Activated CD4-positive, alpha-beta T cell treated with anti-CD3 and anti-CD28 coated beads, Interleukin-2, amount 50 U/mL, for 48 hours (primary cell): ENCODE data around the gene LIPI.
"Not testable (repeated sequence)": the region's sequence is repeated elsewhere in the genome, so short reads cannot be mapped to it uniquely, and the experiment has no call there.

Experiments
- DNase-seq, 2 experiments: peaks; one replicate each; pipeline ENCODE4 v3.0.0-alpha.2; 2020

Gene LIPI

DNA sequence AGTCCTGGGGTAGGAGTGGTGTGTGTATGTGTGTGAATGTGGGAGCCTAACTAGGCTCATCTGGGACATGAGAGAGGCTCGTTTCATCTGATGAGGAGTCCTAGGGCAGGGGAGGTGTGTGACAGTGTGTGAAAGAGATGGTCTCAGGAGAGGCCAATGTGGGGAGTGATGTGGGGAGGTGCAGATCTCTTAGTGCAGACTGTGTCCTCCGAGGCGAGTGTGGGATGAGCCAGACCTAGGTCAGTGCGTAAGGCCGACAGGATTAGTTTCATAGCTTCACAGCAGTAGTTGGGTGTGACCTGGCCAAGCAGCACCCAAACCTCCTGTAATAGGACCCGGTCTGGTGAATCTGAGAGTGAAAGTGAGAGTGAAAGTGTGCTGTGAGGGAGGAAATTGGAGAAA lies 94.7 kb downstream of the LIPI start:
- no peak for DNase-seq

GRCh38 chr21:14115646-14116045 lies 95.1 kb downstream of the LIPI start:
- no peak for DNase-seq

GRCh38 chr21:14114251-14114650 lies 96.5 kb downstream of the LIPI start:
- no peak for DNase-seq

- not testable (repeated sequence) for DNase-seq
Observed at GRCh38 chr21:14104564-14104963, 106.2 kb downstream of the LIPI start.

- no peak for DNase-seq
Observed at GRCh38 chr21:14099570-14099969, 111.2 kb downstream of the LIPI start.

DNA sequence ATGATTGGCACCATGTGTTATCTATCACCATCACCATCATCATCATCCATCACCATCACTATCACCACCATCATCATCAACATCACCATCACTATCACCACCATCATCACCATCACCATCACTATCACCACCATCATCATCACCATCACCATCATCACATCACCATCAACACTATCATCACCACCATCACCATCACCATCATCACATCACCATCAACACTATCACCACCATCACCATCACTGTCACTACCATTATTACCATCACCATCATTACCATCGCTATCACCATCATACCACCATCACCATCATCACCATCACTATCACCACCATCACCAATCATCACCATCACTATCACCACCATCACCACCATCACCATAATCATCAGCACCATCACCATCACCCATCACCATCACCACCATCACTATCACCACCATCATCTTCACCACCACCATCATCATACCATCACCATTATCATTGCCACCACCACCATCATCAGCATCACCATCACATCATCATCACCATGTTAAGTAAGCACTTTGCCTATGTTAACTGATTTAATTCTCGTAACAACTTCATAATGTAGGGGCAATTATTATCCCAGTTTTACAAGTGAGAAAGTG lies 112.8 kb downstream of the LIPI start:
- no peak for DNase-seq

DNA sequence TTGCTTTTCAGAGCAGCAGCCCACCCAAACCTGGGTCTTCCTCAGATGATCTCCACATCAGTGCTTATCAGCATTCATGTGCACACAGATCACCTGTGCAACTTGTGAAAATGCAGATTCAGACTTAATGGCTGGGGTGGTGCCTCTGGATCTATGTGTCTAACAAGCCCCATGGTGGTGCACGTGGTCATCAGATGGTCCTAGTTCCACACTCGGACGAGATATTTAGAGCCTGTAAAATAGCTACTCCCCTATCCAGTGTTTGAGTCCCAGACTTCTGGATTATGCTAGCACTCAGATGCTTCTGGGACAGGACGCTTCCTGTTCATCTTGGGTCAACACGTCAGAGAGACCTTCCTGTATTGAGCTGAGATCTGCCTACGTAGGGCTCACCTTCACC lies 114.2 kb downstream of the LIPI start:
- DNase-seq, result no peak

DNA sequence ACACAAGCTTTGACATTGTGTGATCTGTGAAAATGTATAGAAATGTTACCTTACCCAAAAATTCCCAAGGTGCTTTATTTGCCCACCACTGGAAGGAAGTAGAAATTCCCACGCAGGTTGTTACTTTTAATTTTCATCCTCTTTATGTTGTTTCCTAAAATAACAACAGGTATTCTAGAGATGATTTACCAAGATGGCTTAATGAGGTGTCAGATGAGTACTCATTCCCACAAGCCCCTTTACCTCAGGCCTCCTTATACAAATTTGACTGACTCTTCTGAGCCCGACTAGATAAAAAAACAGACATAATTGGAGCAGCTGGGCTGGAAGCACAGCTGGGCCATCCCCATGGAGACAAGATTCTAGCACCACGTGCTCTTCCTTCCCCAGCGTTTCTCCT lies 114.6 kb downstream of the LIPI start:
- no peak for DNase-seq

DNA sequence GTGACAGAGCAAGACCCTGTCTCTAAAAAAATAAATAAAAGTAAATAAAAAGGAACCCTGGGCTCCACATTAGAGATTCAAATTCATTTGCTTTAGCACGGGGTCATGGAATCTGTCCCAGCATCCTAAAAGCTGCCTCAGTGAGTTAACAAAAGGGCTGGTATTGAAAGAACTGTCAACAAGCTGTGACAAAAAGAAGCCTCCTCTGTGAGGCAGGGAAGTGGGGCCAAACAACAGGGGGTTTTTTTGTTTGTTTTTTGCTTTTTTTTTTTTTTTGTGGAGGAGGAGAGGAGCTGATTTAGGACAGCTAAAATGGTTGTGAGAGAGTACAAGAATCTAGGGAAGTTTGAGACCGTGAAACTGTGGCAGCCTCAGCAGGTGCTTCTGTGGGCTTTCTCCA lies 115.7 kb downstream of the LIPI start:
- DNase-seq, result no peak

DNA sequence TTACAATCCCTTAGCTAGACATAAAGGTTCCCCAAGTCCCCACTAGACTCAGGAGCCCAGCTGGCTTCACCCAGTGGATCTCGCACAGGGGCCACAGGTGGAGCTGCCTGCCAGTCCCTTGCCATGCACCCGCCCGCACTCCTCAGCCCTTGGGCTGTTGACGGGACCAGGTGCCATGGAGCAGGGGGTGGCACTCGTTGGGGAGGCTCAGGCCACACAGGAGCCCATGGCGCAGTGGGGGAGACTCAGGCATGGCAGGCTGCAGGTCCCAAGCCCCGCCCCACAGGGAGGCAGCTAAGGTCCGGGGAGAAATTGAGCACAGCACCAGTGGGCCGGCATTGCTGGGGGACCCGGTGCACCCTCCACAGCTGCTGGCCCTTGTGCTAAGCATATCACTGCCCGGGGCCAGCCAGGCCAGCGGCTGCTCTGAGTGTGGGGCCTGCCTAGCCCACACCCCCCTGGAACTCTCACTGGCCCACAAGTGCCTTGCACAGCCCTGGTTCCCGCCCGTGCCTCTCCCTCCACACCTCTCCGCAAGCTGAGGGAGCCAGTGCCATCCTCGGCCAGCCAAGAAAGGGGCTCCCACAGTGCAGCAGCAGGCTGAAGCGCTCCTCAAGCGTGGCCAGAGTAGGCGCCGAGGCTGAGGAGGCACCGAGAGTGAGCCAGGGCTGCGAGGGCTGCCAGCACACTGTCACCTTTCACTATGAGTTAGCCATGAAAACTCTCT lies 117.8 kb downstream of the LIPI start:
- DNase-seq, result no peak

- DNase-seq, result not testable (repeated sequence)
Observed at GRCh38 chr21:14090184-14090583, 120.6 kb downstream of the LIPI start.

DNA sequence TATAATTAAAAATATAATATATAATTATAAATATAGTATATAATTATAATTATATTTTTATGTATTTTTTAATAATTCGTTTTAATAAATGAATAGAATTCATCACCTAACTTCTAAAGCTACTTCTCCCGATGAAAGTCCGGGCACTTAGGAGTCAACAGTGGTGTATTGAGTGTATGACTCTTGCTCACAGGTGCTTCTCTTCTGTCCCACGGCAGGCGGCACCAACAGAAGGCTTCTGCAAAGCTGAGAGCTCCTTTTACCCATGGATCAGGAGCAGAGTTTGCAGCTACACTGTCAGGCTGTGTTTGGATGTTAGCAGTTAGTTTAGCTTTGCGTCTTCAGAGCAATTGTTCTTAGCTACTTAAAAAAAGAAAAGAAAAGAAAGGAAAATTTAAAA lies 122.4 kb downstream of the LIPI start:
- no peak for DNase-seq

DNA sequence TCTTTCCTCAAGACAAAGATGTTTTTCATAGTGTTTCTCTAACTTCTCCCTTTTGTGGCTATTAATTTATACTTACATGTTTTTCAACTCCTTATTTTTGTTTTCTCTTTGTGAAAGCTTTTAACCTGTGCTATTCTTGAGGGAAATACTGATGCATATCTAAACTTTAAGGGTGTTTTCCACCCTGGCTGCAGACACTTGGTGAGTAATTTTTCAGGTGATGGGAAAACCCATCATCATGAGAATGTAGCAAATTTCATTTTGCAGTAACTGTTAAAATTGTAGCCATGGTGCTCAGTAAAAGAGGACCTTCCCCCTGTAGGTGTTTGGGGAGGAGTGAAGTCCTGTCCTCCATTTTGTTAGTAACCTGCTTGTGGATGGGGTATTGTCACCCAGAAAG lies 124.2 kb downstream of the LIPI start:
- no peak for DNase-seq

DNA sequence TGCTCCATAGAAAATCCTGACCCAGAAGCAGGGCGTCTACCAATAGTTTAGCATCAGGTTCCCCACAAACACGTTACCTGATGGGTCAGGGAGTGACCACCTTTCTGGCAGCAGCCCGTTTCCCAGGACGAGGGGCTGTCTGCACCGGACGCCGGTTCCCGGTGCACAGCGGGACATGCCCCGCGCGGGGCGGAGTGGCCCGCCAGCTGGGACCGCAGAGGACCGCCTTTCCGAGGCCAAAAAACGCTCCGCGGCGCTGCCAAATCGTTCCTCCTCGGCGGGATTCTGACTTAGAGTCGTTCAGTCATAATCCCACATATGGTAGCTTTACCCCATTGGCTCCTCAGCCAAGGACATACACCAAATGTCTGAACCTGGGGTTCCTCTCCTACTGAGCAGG lies 126.1 kb downstream of the LIPI start:
- no peak for DNase-seq

- no peak for DNase-seq
Observed at GRCh38 chr21:14084068-14084501, 126.7 kb downstream of the LIPI start.

GRCh38 chr21:14080764-14081096 lies 130.0 kb downstream of the LIPI start:
- no peak for DNase-seq

GRCh38 chr21:14080040-14080763 lies 130.6 kb downstream of the LIPI start:
- no peak for DNase-seq

DNA sequence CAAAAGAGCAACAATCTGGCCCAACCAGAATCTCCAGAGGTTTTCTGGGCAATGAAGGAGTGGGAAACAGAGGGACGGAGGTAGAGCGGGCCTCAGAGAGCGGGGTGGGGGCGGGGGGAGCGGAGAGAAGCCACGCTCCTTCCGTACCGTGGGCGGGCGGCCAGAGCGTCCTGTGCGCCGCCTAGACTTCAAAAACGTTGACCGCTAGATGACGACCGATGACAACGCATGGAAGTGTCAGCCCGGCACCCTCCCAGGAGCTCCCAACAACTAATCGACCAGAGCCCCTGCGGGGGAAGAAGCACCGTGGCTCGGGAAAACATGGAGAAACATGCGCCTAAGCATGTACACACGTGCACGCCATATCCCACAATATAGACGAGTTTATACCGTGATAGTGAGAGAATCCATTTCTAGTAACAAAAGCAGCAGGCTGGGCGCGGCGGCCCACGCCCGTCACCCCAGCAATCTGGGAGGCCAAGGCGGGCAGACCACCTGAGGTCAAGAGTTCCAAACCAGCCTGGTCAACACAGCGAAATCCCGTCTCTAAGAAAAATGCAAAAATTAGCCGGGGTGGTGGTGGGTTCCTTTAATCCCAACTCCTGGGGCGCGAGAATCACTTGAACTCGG lies 131.9 kb downstream of the LIPI start:
- DNase-seq, result no peak

DNA sequence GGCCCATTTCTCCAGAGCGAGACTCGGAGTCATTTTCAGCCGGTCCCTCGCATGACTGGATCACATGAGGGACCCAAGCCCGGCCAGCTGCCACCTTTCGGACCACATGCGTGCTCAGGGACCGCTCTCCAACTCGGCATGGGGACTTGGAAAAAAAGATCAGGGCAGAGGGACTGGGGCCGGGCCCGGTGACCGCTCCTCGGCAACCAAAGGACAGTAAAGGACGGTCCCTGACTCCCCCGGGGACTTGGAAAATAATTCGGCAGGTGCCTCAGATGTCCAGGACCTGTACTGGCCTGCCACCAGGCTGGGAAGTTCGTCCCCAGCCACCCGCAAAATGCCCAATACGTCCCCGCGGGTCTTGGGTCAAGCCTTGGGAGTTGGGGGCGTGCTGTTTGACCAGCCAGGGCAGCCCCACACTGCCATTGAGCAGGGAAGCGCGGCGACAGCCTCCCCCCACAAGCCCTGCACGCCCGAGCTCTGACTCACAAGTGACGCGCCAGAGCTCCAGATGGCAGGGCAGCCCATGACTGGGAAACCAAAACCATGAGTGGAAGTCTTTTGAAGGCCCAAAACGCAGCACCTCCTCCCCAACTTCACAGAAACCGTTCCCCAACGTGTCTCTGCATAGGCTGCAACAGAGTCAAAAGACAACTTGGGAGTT lies 134.5 kb downstream of the LIPI start:
- no peak for DNase-seq

GRCh38 chr21:14075346-14076142 lies 135.2 kb downstream of the LIPI start:
- DNase-seq, result no peak

- no peak for DNase-seq
Observed at GRCh38 chr21:14074177-14074576, 136.6 kb downstream of the LIPI start.

DNA sequence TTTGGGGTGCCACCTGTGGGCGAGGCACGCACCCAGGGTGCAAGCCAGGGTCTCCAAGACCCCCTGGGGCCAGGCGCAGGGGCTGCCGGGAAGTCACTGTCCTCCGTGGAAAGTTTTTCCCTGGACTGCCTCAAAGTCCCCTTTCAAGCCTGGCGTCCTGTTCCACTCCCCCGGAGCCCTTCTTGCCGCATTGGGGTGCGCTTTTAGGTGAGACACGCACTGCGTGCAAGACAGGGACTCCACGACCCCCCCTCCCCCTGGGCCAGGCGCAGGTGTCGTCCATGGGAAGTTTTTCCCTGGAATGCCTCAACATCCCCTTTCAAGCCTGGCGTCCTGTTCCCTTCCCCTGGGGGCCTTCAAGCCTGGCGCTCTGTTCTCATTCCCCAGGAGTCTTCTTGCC lies 137.1 kb downstream of the LIPI start:
- no peak for DNase-seq
